HEK293 (cell line): ENCODE results near the gene OR2A12.

Source experiments
- CTCF ChIA-PET: fragments of 350-600 bp; formaldehyde crosslinking; extraction: SDS; loops from one replicate; lab custom pipeline; 2021; ENCODE audit warnings: antibody characterized with exemption; lab: Yijun Ruan, JAX
- POLR2A ChIA-PET: fragments of 300-600 bp; formaldehyde crosslinking; extraction: SDS; loops from one replicate; lab custom pipeline; 2020; ENCODE audit warnings: antibody characterized with exemption, inconsistent platforms; lab: Yijun Ruan, JAX
- H3K27ac ChIP-seq: fragments of 200-500 bp; sonication (Bioruptor generic); 2 replicates; pipeline ENCODE4 v1.5.1; 2014; ENCODE audit warnings: low read depth, low read length, control low read depth, inconsistent platforms; ENCODE audit errors: extremely low read depth
- H3K36me3 ChIP-seq, 2 experiments: fragments of 200-500 bp in 1 of 2; sonication (Bioruptor generic) in 1 of 2; 1 replicate in 1 of 2; 2 replicates in 1 of 2; pipeline ENCODE4 v1.5.1; 2014 to 2017; ENCODE audit warnings: inconsistent platforms in 2 of 2, low read length in 2 of 2; ENCODE audit not compliant: control insufficient read depth in 2 of 2, insufficient read depth in 1 of 2
- H3K4me1 ChIP-seq: fragments of 200-500 bp; sonication (Bioruptor generic); 2 replicates; pipeline ENCODE4 v1.5.1; 2014; ENCODE audit warnings: mild to moderate bottlenecking, low read length, inconsistent platforms; ENCODE audit not compliant: control insufficient read depth, insufficient read depth
- H3K4me3 ChIP-seq: 2 replicates; pipeline ENCODE4 v1.5.1; 2011; ENCODE audit warnings: low read depth, mild to moderate bottlenecking, control low read depth, low read length, moderate library complexity
- H3K9me3 ChIP-seq: fragments of 200-500 bp; sonication (Bioruptor generic); 2 replicates; pipeline ENCODE4 v1.5.1; 2014; ENCODE audit warnings: low read depth, low read length, inconsistent platforms; ENCODE audit not compliant: control insufficient read depth, insufficient read depth
- ATF2 ChIP-seq: fragments of 450-650 bp; formaldehyde crosslinking; IDR thresholded peaks from 2 replicates; pipeline ENCODE4 v1.5.1; 2016; ENCODE audit warnings: missing biosample characterization, missing genetic modification characterization, low read depth
- GFI1B ChIP-seq: fragments of 450-650 bp; formaldehyde crosslinking; IDR thresholded peaks from 2 replicates; pipeline ENCODE4 v1.5.1; 2016; ENCODE audit warnings: missing biosample characterization, missing genetic modification characterization
- GLI2 ChIP-seq: fragments of 450-650 bp; formaldehyde crosslinking; IDR thresholded peaks from 2 replicates; pipeline ENCODE4; 2017; ENCODE audit warnings: missing biosample characterization, missing genetic modification characterization, low read depth, borderline replicate concordance
- INSM2 ChIP-seq: fragments of 450-650 bp; formaldehyde crosslinking; IDR thresholded peaks from 2 replicates; pipeline ENCODE4 v1.5.1; 2016; ENCODE audit warnings: missing biosample characterization, missing genetic modification characterization
- MZF1 ChIP-seq: fragments of 450-650 bp; formaldehyde crosslinking; IDR thresholded peaks from 2 replicates; pipeline ENCODE4 v1.5.1; 2017; ENCODE audit warnings: missing biosample characterization, missing genetic modification characterization, borderline replicate concordance
- OVOL3 ChIP-seq: fragments of 450-650 bp; formaldehyde crosslinking; IDR thresholded peaks from 2 replicates; pipeline ENCODE4 v1.5.1; 2016; ENCODE audit warnings: missing biosample characterization, missing genetic modification characterization
- PATZ1 ChIP-seq: fragments of 450-650 bp; formaldehyde crosslinking; IDR thresholded peaks from 2 replicates; pipeline ENCODE4 v1.5.1; 2016; ENCODE audit warnings: missing biosample characterization, missing genetic modification characterization
- ZNF248 ChIP-seq: fragments of 450-650 bp; formaldehyde crosslinking; IDR thresholded peaks from 2 replicates; pipeline ENCODE4 v1.5.1; 2017; ENCODE audit warnings: missing biosample characterization, missing genetic modification characterization
- ZNF292 ChIP-seq: fragments of 450-650 bp; formaldehyde crosslinking; IDR thresholded peaks from 2 replicates; pipeline ENCODE4 v1.5.1; 2016; ENCODE audit warnings: low read depth, missing biosample characterization, missing genetic modification characterization, borderline replicate concordance
- ZNF626 ChIP-seq: fragments of 450-650 bp; sonication (Bioruptor Pico); formaldehyde crosslinking; IDR thresholded peaks from 2 replicates; pipeline ENCODE4 v1.5.1; 2018; ENCODE audit warnings: missing biosample characterization, missing genetic modification characterization, inconsistent platforms
- ZNF677 ChIP-seq: fragments of 450-650 bp; IDR thresholded peaks from 2 replicates; pipeline ENCODE4 v1.5.0; 2018; ENCODE audit warnings: missing biosample characterization, mild to moderate bottlenecking, missing genetic modification characterization, moderate library complexity
- ZSCAN30 ChIP-seq: fragments of 450-650 bp; IDR thresholded peaks from 2 replicates; pipeline ENCODE4 v1.5.1; 2018; ENCODE audit warnings: missing biosample characterization, mild to moderate bottlenecking, missing genetic modification characterization, moderate library complexity
- TF ChIP-seq, protein P1 (sequence below): fragments of 450-650 bp; formaldehyde crosslinking; IDR thresholded peaks from 2 replicates; pipeline ENCODE4 v1.5.1; 2016; ENCODE audit warnings: missing biosample characterization, missing genetic modification characterization
- TF ChIP-seq, protein P2 (sequence below): fragments of 450-650 bp; formaldehyde crosslinking; IDR thresholded peaks from 2 replicates; pipeline ENCODE4 v1.5.1; 2016; ENCODE audit warnings: missing biosample characterization, missing genetic modification characterization
- TF ChIP-seq, protein P3 (sequence below): fragments of 450-650 bp; formaldehyde crosslinking; IDR thresholded peaks from 2 replicates; pipeline ENCODE4 v1.5.1; 2016; ENCODE audit warnings: missing biosample characterization, missing genetic modification characterization, borderline replicate concordance

OR2A12 gene

GRCh38 chr7:144069511-144069910 lies 16.6 kb upstream of the OR2A12 start, which contains the start of gene OR2A25 (continued):
- TF ChIP-seq, protein P1, sequence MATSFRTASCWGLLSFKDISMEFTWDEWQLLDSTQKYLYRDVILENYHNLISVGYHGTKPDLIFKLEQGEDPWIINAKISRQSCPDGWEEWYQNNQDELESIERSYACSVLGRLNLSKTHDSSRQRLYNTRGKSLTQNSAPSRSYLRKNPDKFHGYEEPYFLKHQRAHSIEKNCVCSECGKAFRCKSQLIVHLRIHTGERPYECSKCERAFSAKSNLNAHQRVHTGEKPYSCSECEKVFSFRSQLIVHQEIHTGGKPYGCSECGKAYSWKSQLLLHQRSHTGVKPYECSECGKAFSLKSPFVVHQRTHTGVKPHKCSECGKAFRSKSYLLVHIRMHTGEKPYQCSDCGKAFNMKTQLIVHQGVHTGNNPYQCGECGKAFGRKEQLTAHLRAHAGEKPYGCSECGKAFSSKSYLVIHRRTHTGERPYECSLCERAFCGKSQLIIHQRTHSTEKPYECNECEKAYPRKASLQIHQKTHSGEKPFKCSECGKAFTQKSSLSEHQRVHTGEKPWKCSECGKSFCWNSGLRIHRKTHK (tag by site-specific recombination): no peak
- TF ChIP-seq OVOL3 (tag by site-specific recombination) (no peak), ZNF626 (tag by site-specific recombination) (no peak)
- TF ChIP-seq, all 188 proteins: peak for 0

DNA sequence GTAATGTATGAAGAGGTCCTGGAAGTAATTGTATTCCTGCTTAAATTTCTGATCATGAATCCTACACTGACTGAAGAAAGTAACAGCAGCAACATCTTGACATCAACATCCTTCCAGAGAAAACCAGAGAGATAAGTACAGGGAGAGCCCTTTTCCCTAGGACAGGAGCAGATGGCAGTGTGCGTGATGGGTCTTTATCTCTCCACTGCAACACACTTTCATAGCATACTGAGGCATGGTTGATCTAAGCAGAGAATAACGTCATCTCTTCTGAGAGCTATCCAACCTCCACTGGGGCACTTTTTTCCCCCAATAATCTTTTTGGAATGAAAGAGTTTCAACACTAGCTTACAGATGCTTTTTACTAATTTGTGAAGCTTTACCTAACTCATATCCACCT lies 16.1 kb upstream of the OR2A12 start:
- H3K36me3 ChIP-seq: no peaks in the 10 kb centered on the region
- no peaks in the 10 kb centered on the region for H3K4me1 ChIP-seq
- TF ChIP-seq OVOL3 (tag by site-specific recombination) (no peak), INSM2 (tag by site-specific recombination) (no peak), ZNF677 (no peak), ATF2 (tag by site-specific recombination) (no peak), GFI1B (tag by site-specific recombination) (no peak), ZNF248 (no peak), ZSCAN30 (tag by site-specific recombination) (no peak), GLI2 (no peak), ZNF292 (no peak), MZF1 (no peak), ZNF626 (tag by site-specific recombination) (no peak), PATZ1 (no peak)
- TF ChIP-seq, protein P2, sequence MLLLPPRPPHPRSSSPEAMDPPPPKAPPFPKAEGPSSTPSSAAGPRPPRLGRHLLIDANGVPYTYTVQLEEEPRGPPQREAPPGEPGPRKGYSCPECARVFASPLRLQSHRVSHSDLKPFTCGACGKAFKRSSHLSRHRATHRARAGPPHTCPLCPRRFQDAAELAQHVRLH: no peak
- TF ChIP-seq, protein P3, sequence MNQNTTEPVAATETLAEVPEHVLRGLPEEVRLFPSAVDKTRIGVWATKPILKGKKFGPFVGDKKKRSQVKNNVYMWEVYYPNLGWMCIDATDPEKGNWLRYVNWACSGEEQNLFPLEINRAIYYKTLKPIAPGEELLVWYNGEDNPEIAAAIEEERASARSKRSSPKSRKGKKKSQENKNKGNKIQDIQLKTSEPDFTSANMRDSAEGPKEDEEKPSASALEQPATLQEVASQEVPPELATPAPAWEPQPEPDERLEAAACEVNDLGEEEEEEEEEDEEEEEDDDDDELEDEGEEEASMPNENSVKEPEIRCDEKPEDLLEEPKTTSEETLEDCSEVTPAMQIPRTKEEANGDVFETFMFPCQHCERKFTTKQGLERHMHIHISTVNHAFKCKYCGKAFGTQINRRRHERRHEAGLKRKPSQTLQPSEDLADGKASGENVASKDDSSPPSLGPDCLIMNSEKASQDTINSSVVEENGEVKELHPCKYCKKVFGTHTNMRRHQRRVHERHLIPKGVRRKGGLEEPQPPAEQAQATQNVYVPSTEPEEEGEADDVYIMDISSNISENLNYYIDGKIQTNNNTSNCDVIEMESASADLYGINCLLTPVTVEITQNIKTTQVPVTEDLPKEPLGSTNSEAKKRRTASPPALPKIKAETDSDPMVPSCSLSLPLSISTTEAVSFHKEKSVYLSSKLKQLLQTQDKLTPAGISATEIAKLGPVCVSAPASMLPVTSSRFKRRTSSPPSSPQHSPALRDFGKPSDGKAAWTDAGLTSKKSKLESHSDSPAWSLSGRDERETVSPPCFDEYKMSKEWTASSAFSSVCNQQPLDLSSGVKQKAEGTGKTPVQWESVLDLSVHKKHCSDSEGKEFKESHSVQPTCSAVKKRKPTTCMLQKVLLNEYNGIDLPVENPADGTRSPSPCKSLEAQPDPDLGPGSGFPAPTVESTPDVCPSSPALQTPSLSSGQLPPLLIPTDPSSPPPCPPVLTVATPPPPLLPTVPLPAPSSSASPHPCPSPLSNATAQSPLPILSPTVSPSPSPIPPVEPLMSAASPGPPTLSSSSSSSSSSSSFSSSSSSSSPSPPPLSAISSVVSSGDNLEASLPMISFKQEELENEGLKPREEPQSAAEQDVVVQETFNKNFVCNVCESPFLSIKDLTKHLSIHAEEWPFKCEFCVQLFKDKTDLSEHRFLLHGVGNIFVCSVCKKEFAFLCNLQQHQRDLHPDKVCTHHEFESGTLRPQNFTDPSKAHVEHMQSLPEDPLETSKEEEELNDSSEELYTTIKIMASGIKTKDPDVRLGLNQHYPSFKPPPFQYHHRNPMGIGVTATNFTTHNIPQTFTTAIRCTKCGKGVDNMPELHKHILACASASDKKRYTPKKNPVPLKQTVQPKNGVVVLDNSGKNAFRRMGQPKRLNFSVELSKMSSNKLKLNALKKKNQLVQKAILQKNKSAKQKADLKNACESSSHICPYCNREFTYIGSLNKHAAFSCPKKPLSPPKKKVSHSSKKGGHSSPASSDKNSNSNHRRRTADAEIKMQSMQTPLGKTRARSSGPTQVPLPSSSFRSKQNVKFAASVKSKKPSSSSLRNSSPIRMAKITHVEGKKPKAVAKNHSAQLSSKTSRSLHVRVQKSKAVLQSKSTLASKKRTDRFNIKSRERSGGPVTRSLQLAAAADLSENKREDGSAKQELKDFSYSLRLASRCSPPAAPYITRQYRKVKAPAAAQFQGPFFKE: no peak
- H3K27ac ChIP-seq: no peak overlapping the region
- H3K4me3 ChIP-seq: no peak overlapping the region
- ChIA-PET CTCF (interaction anchor here (1.0 kb wide), 1 partner anchor 855 kb away, joined by 3 read pairs; no protein-coding TSS in a partner anchor), POLR2A (no interaction called here)
- no peaks in the 10 kb centered on the region for H3K9me3 ChIP-seq
